Cardiac muscle cell (in vitro differentiated cells and primary cell): ENCODE data around the gene TAL1. TPM values are rescaled to one million over a fixed set of nuclear protein-coding genes. Genes with fewer than 3 reads are reported as not detected.

ENCODE experiments used
- DNase-seq, 2 donors: peaks; one replicate each; pipeline versions ENCODE4 v3.0.0 to v3.0.0-alpha.2; 2010 to 2017; ENCODE audit warnings: low read depth in 1 of 2, low spot score in 1 of 2
- H3K27ac ChIP-seq: fragments of 200-600 bp; sonication (generic); 2 replicates; pipeline ENCODE4 v1.5.1; 2016
- H3K27me3 ChIP-seq: fragments of 200-600 bp; sonication (generic); 2 replicates; pipeline ENCODE4 v1.6.0; 2016; ENCODE audit warnings: control low read depth
- H3K36me3 ChIP-seq: fragments of 200-600 bp; sonication (generic); 2 replicates; pipeline ENCODE4 v1.5.1; 2016; ENCODE audit warnings: control low read depth
- H3K4me1 ChIP-seq: fragments of 200-600 bp; sonication (generic); 2 replicates; pipeline ENCODE4 v1.8.1; 2017; ENCODE audit warnings: low read depth, mild to moderate bottlenecking, mixed run types
- H3K4me3 ChIP-seq: fragments of 200-600 bp; sonication (generic); 2 replicates; pipeline ENCODE4 v1.5.1; 2016; ENCODE audit warnings: mild to moderate bottlenecking
- H3K9me3 ChIP-seq: fragments of 200-600 bp; sonication (generic); 2 replicates; pipeline ENCODE4 v1.5.1; 2017; ENCODE audit warnings: low read depth, mild to moderate bottlenecking, control low read depth
- polyA plus RNA-seq: library from polyadenylated mRNA; unstranded; fragments of >200 nt; fragmentation: Nextera tagmentation; extraction: Ambion mirVana; gene quantifications from 2 replicates; pipeline ENCODE4 v1.2.1, GENCODE V29; 2016
- total RNA-seq: library from RNA; depleted of rRNA; stranded (reverse); fragments of >200 nt; gene quantifications from 2 replicates; pipeline ENCODE4 v1.2.3, GENCODE V29; 2016
- TF ChIP-seq, protein P1 (sequence below): IDR thresholded peaks from 2 replicates; pipeline ENCODE4 v1.5.1; 2012; ENCODE audit warnings: low read depth, mild to moderate bottlenecking, low read length

Gene TAL1
- total and polyA plus RNA-seq, 2 experiments from 2014 or later, result 0.30 to 0.32 TPM

DNA sequence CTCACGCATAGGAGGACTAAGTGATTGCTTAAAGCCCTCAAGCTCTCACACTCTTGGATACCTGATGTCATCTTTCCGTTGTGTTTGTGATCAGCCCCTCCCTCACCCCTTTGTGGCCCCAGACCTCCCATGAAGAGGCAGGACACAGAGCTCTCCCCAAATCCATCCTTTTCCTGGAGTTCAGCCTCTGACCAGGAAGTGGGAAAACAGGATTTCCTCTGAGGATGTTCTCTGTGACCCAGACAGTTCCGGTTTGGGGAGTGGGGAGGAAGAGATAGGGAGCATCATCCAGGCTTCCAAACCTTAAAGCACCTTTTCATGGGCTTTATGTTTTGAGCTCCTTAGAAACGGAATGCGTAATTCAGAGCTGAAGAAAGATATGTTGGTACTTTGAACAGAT lies 11.9 kb upstream of the TAL1 start:
- TF ChIP-seq, protein P1, sequence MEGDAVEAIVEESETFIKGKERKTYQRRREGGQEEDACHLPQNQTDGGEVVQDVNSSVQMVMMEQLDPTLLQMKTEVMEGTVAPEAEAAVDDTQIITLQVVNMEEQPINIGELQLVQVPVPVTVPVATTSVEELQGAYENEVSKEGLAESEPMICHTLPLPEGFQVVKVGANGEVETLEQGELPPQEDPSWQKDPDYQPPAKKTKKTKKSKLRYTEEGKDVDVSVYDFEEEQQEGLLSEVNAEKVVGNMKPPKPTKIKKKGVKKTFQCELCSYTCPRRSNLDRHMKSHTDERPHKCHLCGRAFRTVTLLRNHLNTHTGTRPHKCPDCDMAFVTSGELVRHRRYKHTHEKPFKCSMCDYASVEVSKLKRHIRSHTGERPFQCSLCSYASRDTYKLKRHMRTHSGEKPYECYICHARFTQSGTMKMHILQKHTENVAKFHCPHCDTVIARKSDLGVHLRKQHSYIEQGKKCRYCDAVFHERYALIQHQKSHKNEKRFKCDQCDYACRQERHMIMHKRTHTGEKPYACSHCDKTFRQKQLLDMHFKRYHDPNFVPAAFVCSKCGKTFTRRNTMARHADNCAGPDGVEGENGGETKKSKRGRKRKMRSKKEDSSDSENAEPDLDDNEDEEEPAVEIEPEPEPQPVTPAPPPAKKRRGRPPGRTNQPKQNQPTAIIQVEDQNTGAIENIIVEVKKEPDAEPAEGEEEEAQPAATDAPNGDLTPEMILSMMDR, result no peak
- Histone ChIP-seq H3K9me3 (no peaks in the 10 kb centered on the region), H3K27ac (no peak overlapping the region), H3K27me3 (peaks cover 43% of the 10 kb centered on the region), H3K4me1 (no peaks in the 10 kb centered on the region), H3K4me3 (no peak overlapping the region), H3K36me3 (no peaks in the 10 kb centered on the region)
- no peak for DNase-seq

DNA sequence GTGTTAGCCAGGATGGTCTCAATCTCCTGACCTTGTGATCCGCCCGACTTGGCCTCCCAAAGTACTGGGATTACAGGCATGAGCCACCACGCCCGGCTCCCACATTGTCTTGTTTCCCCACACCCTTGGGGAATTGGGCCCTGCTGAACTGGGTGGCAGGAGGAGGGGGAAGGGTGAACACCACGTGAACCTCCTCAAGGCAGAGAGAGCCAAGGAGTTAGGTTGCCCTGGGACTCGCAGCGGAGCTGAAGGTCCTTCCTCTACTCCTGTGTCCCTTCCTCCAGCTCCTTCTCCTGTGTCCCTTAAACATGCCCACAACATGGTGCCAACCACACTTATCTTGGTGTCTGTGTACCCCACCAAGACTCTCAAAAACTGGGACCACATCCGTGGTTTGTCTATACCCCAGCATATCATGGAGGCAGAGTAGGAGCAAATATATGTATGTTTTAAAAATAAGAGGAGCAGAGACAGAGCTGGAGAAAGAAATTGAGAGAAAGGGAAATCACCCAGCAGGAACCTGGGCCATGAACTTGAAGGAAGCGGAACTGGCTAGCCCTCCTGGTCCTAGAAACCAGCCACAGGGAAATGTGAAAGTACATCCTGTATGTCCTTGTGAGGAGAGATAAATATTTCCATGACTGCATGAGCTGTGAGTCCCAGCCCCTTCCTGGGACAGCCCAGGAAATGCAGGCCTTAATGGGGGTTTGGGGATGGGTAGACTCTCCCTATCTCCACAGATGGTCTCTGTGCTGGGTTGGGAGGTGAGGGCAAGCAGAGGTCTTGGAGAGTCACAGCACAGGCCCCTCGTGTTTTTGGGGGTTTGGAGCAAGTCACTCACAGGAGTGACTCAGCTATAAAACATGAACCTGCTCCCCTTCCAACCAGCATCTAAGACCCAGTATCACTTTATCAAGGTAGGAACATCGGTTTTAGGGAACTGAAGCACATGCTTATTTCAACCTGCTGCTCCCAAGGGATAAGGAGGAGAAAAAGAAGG lies 9.4 kb upstream of the TAL1 start:
- DNase-seq, result peak in 1 of 2 donors; percentile 21
- Histone ChIP-seq H3K36me3 (no peaks in the 10 kb centered on the region), H3K4me3 (no peak overlapping the region), H3K9me3 (no peaks in the 10 kb centered on the region), H3K27ac (no peak overlapping the region), H3K27me3 (peaks cover 48% of the 10 kb centered on the region), H3K4me1 (no peaks in the 10 kb centered on the region)
- TF ChIP-seq, protein P1, result no peak

DNA sequence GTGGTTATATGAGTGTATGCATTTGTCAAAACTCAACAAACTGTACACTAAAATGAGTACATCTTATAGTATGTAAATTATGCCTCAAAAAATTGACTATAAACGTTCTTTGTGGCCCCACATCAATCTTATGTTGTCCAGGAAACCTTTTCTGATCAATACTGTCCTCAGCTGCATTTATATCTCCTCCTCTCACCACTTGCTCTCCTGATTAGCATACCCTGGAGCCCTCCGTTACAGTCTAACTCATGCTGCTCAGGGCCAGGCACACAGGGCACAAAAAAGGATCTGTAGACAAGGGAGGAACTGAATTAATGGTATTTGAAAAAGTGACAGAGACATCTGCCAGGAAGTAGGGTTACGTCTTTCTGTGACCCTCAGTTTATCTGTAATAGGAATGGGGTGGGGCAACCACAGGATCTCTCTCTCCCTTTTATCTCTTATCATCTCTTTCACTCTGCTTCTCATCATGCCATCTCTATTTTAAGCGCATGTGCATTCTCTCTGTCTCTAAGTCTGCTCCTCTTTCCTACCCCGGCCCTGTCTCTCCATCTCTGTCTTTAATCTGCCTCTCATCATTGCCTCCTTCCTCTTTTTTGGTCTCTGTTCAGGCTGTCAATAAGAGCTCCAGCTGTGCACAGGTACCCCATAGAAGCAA lies 7.0 kb upstream of the TAL1 start:
- Histone ChIP-seq H3K36me3 (no peaks in the 10 kb centered on the region), H3K27ac (no peak overlapping the region), H3K4me3 (no peak overlapping the region), H3K9me3 (no peaks in the 10 kb centered on the region), H3K27me3 (peaks cover 48% of the 10 kb centered on the region), H3K4me1 (peaks cover 9% of the 10 kb centered on the region)
- DNase-seq, result no peak
- TF ChIP-seq, protein P1, result no peak

DNA sequence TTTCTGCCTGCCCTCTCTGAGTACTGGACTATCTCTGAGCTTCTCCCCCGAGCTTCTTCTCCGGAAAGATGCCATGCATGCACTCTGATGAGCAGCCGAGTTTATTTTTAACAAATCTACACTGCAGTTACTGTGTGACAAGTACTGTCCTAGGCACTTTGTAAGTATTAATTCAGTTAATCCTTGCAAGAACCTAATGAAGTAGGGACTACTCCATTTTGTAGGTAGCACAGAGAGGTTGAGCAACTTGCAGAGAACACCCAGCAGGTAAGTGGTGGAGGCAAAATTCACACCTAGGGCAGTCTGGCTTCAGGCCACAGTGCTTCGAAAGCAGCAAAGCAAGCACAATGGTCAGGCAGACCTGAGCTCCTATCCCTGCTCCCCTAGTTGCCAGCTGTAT lies 3.8 kb upstream of the TAL1 start:
- TF ChIP-seq, protein P1, result no peak
- DNase-seq, result no peak
- Histone ChIP-seq H3K4me1 (peaks cover 9% of the 10 kb centered on the region), H3K4me3 (no peak overlapping the region), H3K27me3 (peaks cover 55% of the 10 kb centered on the region), H3K27ac (no peak overlapping the region), H3K9me3 (no peaks in the 10 kb centered on the region), H3K36me3 (no peaks in the 10 kb centered on the region)

DNA sequence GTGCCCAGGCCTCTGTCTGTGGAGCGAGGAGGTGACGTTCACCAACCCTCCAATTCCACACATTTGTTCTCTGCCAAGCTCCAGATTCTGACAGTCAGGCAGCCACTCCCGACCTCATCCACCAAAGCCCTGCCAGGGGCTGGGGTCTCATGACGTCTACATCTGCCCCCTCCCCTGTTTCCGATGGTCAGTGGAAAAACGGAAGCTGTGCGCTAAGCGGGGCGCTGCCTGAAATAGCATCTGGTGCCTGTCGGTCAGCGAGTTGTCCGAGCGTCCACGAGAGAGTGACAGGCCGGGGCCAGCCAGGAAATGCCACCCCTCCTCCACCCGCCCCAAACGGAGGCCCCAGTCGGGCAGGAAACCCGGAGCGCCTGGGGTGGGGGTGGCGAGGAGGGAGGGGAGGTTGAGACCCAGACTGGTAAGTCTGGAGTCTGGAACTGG lies 3.2 kb upstream of the TAL1 start:
- DNase-seq, result no peak
- Histone ChIP-seq H3K9me3 (no peaks in the 10 kb centered on the region), H3K27ac (no peak overlapping the region)

More for the DNA sequence above, 3.2 kb upstream of the TAL1 start:
- H3K4me1 ChIP-seq, result peaks cover 9% of the 10 kb centered on the region
- H3K27me3 ChIP-seq, result peaks cover 61% of the 10 kb centered on the region
- H3K36me3 ChIP-seq, result no peaks in the 10 kb centered on the region
- H3K4me3 ChIP-seq, result no peak overlapping the region
- TF ChIP-seq, protein P1, result no peak
